AG04449 (cell line): ENCODE measurements around the gene RHEB.

Experiments used
- CTCF ChIA-PET: fragments of 350-600 bp; formaldehyde crosslinking; extraction: SDS; loops from one replicate; lab custom pipeline; 2021; ENCODE audit warnings: antibody characterized with exemption; lab: Yijun Ruan, JAX
- POLR2A ChIA-PET: fragments of 400-600, 350-600 bp; formaldehyde crosslinking; extraction: SDS; loops from one replicate; lab custom pipeline; 2020; ENCODE audit warnings: antibody characterized with exemption, inconsistent platforms; lab: Yijun Ruan, JAX
- DNase-seq: peaks from one replicate; pipeline ENCODE4 v3.0.0-alpha.2; 2010; ENCODE audit warnings: low read depth, low spot score
- H3K4me3 ChIP-seq: 2 replicates; pipeline ENCODE4 v1.5.1; 2011; ENCODE audit warnings: low read depth, mild to moderate bottlenecking, control low read depth, low read length
- TF ChIP-seq, protein P1 (sequence below): IDR thresholded peaks from one replicate; pipeline ENCODE4 v1.5.1; 2011; ENCODE audit warnings: mild to moderate bottlenecking, moderate library complexity, low read length, control low read depth, inconsistent platforms; ENCODE audit not compliant: insufficient read depth; ENCODE audit errors: missing control alignments

RHEB gene

DNA sequence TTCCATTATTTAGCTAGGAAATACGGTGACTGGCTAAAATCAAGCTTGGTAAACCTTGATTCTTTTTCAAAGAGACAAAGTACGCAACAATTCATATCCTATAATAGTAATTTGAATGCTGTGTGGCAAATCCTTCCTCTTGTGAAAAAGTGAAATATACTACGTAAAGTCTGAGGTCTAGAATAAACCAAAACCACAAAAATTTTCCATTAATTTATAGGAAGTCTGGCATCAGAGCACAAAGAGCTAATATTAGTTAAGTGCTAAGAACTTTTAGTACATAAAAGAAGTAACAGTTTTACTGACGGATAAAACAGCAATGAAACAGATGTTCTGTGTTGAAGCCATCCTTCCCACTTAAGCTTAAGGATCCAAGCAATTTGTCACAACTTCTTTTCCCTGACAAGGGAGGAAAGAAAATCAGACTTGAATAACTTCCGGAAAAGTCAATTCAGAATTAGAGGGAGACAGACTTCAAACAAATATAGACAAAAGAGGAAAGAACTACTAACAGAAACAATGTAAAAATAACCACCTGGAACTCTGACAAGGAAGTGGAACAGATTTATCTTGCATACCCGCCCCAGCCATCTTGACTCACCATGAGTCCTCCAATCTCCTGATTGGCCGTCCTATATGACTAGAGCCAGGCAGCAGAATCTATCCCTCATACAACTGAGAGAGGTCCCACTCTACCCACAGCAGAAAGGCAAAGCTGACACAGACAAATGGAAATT is 34.6 kb downstream of the RHEB start:
- DNase-seq, result no peak
- no peak overlapping the region for H3K4me3 ChIP-seq
- TF ChIP-seq, protein P1, sequence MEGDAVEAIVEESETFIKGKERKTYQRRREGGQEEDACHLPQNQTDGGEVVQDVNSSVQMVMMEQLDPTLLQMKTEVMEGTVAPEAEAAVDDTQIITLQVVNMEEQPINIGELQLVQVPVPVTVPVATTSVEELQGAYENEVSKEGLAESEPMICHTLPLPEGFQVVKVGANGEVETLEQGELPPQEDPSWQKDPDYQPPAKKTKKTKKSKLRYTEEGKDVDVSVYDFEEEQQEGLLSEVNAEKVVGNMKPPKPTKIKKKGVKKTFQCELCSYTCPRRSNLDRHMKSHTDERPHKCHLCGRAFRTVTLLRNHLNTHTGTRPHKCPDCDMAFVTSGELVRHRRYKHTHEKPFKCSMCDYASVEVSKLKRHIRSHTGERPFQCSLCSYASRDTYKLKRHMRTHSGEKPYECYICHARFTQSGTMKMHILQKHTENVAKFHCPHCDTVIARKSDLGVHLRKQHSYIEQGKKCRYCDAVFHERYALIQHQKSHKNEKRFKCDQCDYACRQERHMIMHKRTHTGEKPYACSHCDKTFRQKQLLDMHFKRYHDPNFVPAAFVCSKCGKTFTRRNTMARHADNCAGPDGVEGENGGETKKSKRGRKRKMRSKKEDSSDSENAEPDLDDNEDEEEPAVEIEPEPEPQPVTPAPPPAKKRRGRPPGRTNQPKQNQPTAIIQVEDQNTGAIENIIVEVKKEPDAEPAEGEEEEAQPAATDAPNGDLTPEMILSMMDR, result no peak
- CTCF ChIA-PET, result interaction anchor here (1.0 to 3.7 kb wide), 5 partner anchors 9 to 297 kb away, joined by 3 to 20 read pairs (median 4); no protein-coding TSS in a partner anchor
- POLR2A ChIA-PET, result no interaction called here

DNA sequence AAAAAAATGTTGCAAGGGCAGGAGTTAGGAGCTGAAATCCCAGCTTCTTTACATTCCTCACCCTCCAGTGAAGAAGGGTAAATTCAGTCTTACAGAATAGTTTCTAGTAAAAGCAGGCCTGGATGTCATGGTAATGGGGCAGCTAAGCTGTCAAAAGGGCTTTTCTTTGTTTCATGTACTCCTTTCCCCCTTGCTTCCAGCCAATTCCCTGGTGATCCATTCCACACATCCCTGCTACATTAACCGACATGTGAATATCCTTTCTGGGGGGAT is 36.0 kb downstream of the RHEB start:
- CTCF ChIA-PET, result interaction anchor here (1.0 to 3.7 kb wide), 7 partner anchors 19 to 299 kb away, joined by 3 to 20 read pairs (median 3); no protein-coding TSS in a partner anchor
- no peak overlapping the region for H3K4me3 ChIP-seq
- TF ChIP-seq, protein P1, result no peak
- POLR2A ChIA-PET, result no interaction called here
- no peak for DNase-seq

DNA sequence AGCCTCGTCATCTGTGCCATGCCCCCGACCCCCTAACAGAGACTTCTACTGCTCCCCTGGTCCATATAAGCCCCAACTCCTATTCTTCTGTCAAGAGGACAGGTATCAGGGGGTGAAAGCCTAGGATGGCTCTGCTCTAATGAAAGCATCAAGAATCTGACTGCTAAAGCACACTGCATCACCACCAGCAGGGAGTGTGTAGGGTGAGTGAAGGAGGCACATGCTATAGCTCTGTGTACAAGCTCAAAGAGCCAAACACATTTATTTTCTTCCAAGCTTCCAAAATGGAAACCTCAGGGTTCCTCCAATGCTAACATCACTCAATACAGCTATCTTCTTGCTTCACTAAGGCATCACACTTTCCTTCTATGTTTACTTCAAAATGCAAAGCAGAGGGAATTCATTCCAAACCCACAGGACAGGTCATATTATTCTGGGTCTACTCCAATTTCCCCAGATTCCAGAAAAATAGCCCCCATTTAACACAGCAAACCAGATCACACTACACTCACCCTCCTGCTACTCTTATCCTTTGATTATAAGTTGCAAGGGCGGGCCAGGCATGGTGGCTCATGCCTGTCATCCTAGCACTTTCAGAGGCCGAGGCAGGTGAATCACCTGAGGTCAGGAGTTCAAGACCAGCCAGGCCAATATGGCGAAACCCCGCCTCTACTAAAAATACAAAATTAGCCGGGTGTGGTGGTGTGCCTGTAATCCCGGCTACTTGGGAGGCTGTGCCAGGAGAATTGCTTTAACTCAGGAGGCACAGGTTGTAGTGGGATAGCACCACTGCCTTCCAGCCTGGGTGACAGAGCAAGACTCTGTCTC is 36.6 kb downstream of the RHEB start:
- TF ChIP-seq, protein P1, result no peak
- DNase-seq, result no peak
- ChIA-PET CTCF (interaction anchor here (0.7 to 3.7 kb wide), 10 partner anchors 10 to 299 kb away, joined by 3 to 20 read pairs (median 3); no protein-coding TSS in a partner anchor), POLR2A (no interaction called here)
- H3K4me3 ChIP-seq, result no peak overlapping the region

DNA sequence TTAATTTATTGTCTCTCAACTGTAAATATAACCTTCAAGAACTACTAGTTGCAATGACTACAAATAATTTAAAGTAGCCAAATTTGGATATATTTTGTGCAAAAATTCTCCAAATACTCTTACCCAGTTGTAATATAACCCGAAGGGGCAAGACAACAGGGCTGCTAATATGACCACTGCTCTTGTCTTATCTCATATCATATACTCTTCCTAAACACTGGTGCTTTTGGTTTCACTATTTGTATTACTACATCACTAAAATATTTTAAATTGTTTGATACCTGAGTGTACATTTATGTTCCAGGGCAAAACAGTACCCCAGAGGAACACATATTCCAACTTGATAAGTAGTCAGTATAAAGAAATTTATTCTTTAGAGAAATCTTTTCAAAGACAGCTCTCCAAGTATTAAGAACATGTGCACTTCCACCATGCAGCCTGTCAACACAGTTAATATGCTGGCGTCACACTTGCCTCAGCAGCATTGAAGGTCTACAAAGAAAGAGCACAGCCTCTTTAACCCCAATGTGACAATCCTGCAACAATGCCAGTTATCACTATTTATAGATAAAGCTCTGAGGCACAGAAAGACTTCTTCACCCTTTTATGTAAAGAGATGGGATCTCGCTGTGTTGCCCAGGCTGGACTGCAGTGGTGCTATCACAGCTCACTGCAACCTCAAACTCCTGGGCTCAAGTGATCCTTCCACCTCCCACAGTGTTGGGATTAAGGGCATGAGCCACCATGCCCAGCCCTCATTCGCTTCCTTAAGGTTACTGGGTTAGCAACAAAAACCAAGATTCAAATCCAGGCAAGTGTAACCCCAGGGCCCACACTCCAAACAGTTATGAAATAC is 37.8 kb downstream of the RHEB start:
- ChIA-PET POLR2A (no interaction called here), CTCF (interaction anchor here (1.0 to 2.2 kb wide), 5 partner anchors 22 to 278 kb away, joined by 3 to 8 read pairs (median 3); no protein-coding TSS in a partner anchor)
- TF ChIP-seq, protein P1, result no peak
- H3K4me3 ChIP-seq, result no peak overlapping the region
- no peak for DNase-seq

DNA sequence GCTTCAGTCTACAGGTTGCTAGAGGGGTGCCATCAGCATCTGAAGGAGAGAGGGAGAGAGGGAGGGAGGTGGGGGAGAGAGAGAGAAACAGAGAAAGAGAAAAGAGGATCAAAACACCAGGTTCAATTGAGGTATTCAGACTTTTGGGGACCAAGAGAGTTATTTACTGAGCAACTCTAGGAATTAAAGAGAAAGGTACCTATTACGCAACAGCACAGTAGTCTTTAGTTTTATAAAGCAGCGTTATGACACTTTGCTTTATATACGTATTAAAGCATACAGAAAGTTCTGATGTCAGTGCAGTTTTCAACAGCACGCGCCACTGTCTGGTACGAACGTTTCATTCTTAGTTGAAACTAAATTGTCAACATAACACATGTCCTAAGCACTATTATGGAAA is 41.8 kb downstream of the RHEB start:
- ChIA-PET CTCF (interaction anchor here (1.1 kb wide), 1 partner anchor 12 kb away, joined by 3 read pairs; no protein-coding TSS in a partner anchor), POLR2A (no interaction called here)
- TF ChIP-seq, protein P1, result no peak
- no peak overlapping the region for H3K4me3 ChIP-seq
- no peak for DNase-seq
